H1 (cell line): ENCODE measurements around the gene ADGRB3. TPM values are rescaled to one million over a fixed set of nuclear protein-coding genes. Genes with fewer than 3 reads are reported as not detected.

Experiments used
- CTCF ChIA-PET: fragments of 300-600 bp; sonication (Branson Sonifier 250); formaldehyde crosslinking; loops from one replicate; lab custom pipeline; 2021; ENCODE audit not compliant: partially characterized antibody; lab: Charles Lee
- POLR2A ChIA-PET: fragments of 300-600 bp; sonication (Branson Sonifier 250); formaldehyde crosslinking; loops from one replicate; lab custom pipeline; 2021; ENCODE audit warnings: inconsistent platforms; ENCODE audit not compliant: partially characterized antibody; lab: Charles Lee
- DNase-seq, 2 experiments: peaks; one replicate each; pipeline versions ENCODE4 v3.0.0 to v3.0.0-alpha.2; 2010 to 2022; ENCODE audit warnings: low spot score in 2 of 2, low read depth in 1 of 2, mixed read lengths in 1 of 2
- FAIRE-seq: peaks from 2 replicates; lab custom pipeline; 2011; peaks lifted over from hg19 to GRCh38; lab: Jason Lieb, UNC
- H2AFZ ChIP-seq: 2 replicates; pipeline ENCODE4 v1.8.1; 2012; ENCODE audit warnings: low read length, inconsistent platforms
- H2AK5ac ChIP-seq: 2 replicates; pipeline ENCODE4 v1.6.1; 2013; ENCODE audit warnings: low read depth, low read length
- H2BK120ac ChIP-seq: replicated peaks from 2 replicates; pipeline ENCODE3; 2013; ENCODE audit warnings: low read depth, low read length, inconsistent platforms
- H2BK12ac ChIP-seq: 2 replicates; pipeline ENCODE4 v1.6.1; 2013; ENCODE audit warnings: low read depth, low read length
- H2BK15ac ChIP-seq: 2 replicates; pipeline ENCODE4 v1.6.1; 2013; ENCODE audit warnings: low read length
- H2BK20ac ChIP-seq: 2 replicates; pipeline ENCODE4 v1.6.1; 2013; ENCODE audit warnings: low read length
- H2BK5ac ChIP-seq: 2 replicates; pipeline ENCODE4 v1.6.1; 2013; ENCODE audit warnings: low read depth, low read length
- H3K14ac ChIP-seq: 2 replicates; pipeline ENCODE4 v1.6.1; 2013; ENCODE audit warnings: inconsistent platforms; ENCODE audit not compliant: insufficient read length
- H3K18ac ChIP-seq: 2 replicates; pipeline ENCODE4 v1.6.1; 2013; ENCODE audit warnings: low read length; ENCODE audit errors: extremely low read depth
- H3K23ac ChIP-seq: 2 replicates; pipeline ENCODE4 v1.6.1; 2013; ENCODE audit warnings: inconsistent platforms; ENCODE audit not compliant: insufficient read length
- H3K23me2 ChIP-seq: 2 replicates; pipeline ENCODE4 v1.6.1; 2013; ENCODE audit warnings: low read depth, low read length
- H3K27ac ChIP-seq: 2 replicates; pipeline ENCODE4 v1.6.1; 2011; ENCODE audit warnings: low read depth, low read length, inconsistent platforms
- H3K27me3 ChIP-seq, 4 experiments: replicated peaks in 1 of 4; 1 replicate in 1 of 4; 2 replicates in 3 of 4; pipeline versions ENCODE4 v1.6.1 to v1.8.1; 2011 to 2013; ENCODE audit warnings: low read length in 3 of 4, mild to moderate bottlenecking in 3 of 4, inconsistent platforms in 2 of 4, mixed read lengths in 2 of 4, moderate library complexity in 1 of 4; ENCODE audit not compliant: control insufficient read depth in 3 of 4, insufficient read depth in 3 of 4; ENCODE audit errors: extremely low read depth in 1 of 4
- H3K36me3 ChIP-seq, 4 experiments: 2 replicates each; pipeline versions ENCODE4 v1.6.1 to v1.8.1; 2011 to 2013; ENCODE audit warnings: mild to moderate bottlenecking in 4 of 4, low read length in 3 of 4, moderate library complexity in 2 of 4, control low read depth in 1 of 4, inconsistent platforms in 1 of 4; ENCODE audit not compliant: insufficient read depth in 4 of 4, control insufficient read depth in 2 of 4
- H3K4ac ChIP-seq: replicated peaks from 2 replicates; pipeline ENCODE3; 2013; ENCODE audit warnings: low read length, low read depth, mixed read lengths, inconsistent platforms; ENCODE audit not compliant: insufficient read length
- H3K4me1 ChIP-seq, 4 experiments: replicated peaks in 1 of 4; 1 replicate in 1 of 4; 2 replicates in 3 of 4; pipeline versions ENCODE4 v1.6.1 to v1.8.1; 2011 to 2013; ENCODE audit warnings: low read length in 3 of 4, inconsistent platforms in 2 of 4, mixed read lengths in 1 of 4; ENCODE audit not compliant: insufficient read depth in 4 of 4, control insufficient read depth in 3 of 4
- H3K4me2 ChIP-seq, 2 experiments: 2 replicates each; pipeline versions ENCODE4 v1.6.1 to v1.8.1; 2011 to 2013; ENCODE audit warnings: low read depth in 2 of 2, low read length in 2 of 2, control low read depth in 1 of 2, inconsistent platforms in 1 of 2, mild to moderate bottlenecking in 1 of 2; ENCODE audit not compliant: insufficient read depth in 1 of 2
- H3K4me3 ChIP-seq, 4 experiments: fragments of 200-600, 300-600 bp in 1 of 4; sonication (generic), shearing (Covaris generic), sonication (Bioruptor Twin) in 1 of 4; 2 replicates each; pipeline versions ENCODE4 v1.5.1 to v1.8.1; 2011 to 2016; ENCODE audit warnings: low read length in 4 of 4, low read depth in 3 of 4, control low read depth in 2 of 4, inconsistent platforms in 2 of 4, mild to moderate bottlenecking in 2 of 4, mixed read lengths in 1 of 4, moderate library complexity in 1 of 4; ENCODE audit not compliant: insufficient read depth in 2 of 4; ENCODE audit errors: extremely low read depth in 1 of 4
- H3K56ac ChIP-seq: replicated peaks from 2 replicates; pipeline ENCODE3; 2013; ENCODE audit warnings: low read depth, mild to moderate bottlenecking, mixed read lengths, low read length, inconsistent platforms; ENCODE audit not compliant: insufficient read length
- H3K79me1 ChIP-seq: 2 replicates; pipeline ENCODE4 v1.6.1; 2013; ENCODE audit warnings: low read depth, low read length, control low read depth
- H3K79me2 ChIP-seq, 2 experiments: 2 replicates each; pipeline versions ENCODE4 v1.6.1 to v1.8.1; 2012 to 2013; ENCODE audit warnings: low read length in 2 of 2, mild to moderate bottlenecking in 2 of 2, inconsistent platforms in 1 of 2; ENCODE audit not compliant: insufficient read depth in 2 of 2, control insufficient read depth in 1 of 2
- H3K9ac ChIP-seq, 4 experiments: replicated peaks in 1 of 4; 1 replicate in 1 of 4; 2 replicates in 3 of 4; pipeline versions ENCODE4 v1.6.1 to v1.8.1; 2011 to 2013; ENCODE audit warnings: low read depth in 3 of 4, low read length in 3 of 4, control low read depth in 2 of 4, mild to moderate bottlenecking in 2 of 4, moderate library complexity in 2 of 4, inconsistent platforms in 1 of 4; ENCODE audit errors: extremely low read depth in 1 of 4
- H3K9me3 ChIP-seq, 2 experiments: 2 replicates each; pipeline versions ENCODE4 v1.6.1 to v1.8.1; 2012 to 2013; ENCODE audit warnings: mild to moderate bottlenecking in 2 of 2, moderate library complexity in 2 of 2, control low read depth in 1 of 2, inconsistent platforms in 1 of 2, low read depth in 1 of 2, low read length in 1 of 2, mixed read lengths in 1 of 2; ENCODE audit not compliant: insufficient read depth in 2 of 2
- H4K20me1 ChIP-seq, 2 experiments: replicated peaks in 1 of 2; 2 replicates each; pipeline versions ENCODE3 to v1.8.1; 2011 to 2013; ENCODE audit warnings: inconsistent platforms in 2 of 2, low read length in 2 of 2, mild to moderate bottlenecking in 1 of 2; ENCODE audit not compliant: insufficient read depth in 2 of 2, control insufficient read depth in 1 of 2
- H4K5ac ChIP-seq: 2 replicates; pipeline ENCODE4 v1.6.1; 2013; ENCODE audit warnings: low read length, low read depth, mixed read lengths, inconsistent platforms; ENCODE audit not compliant: insufficient read length
- H4K8ac ChIP-seq: 2 replicates; pipeline ENCODE4 v1.8.0; 2013; ENCODE audit warnings: mild to moderate bottlenecking, moderate library complexity, low read length, inconsistent platforms; ENCODE audit not compliant: insufficient read depth; ENCODE audit errors: extremely low read depth
- H4K91ac ChIP-seq: replicated peaks from 2 replicates; pipeline ENCODE3; 2013; ENCODE audit warnings: low read length, mixed read lengths, inconsistent platforms; ENCODE audit not compliant: insufficient read length
- EZH2 ChIP-seq: fragments of 200-600 bp; sonication (generic); IDR thresholded peaks from 2 replicates; pipeline ENCODE4 v1.7.1; 2012; ENCODE audit warnings: low read depth, mild to moderate bottlenecking, moderate library complexity, low read length, inconsistent platforms; ENCODE audit not compliant: severe bottlenecking
- HDAC2 ChIP-seq, 2 experiments: fragments of 300-600 bp in 1 of 2; sonication (generic) in 1 of 2; IDR thresholded peaks; 2 replicates each; pipeline ENCODE4 v1.6.1; 2011 to 2012; ENCODE audit warnings: low read depth in 2 of 2, low read length in 2 of 2, mild to moderate bottlenecking in 2 of 2, moderate library complexity in 2 of 2, borderline replicate concordance in 1 of 2, inconsistent platforms in 1 of 2
- JUN ChIP-seq: IDR thresholded peaks from 2 replicates; pipeline ENCODE4 v1.6.1; 2011; ENCODE audit warnings: low read depth, mild to moderate bottlenecking, improper control_type of control experiment, low read length
- KDM1A ChIP-seq: fragments of 200-600, 300-600 bp; sonication (generic); IDR thresholded peaks from 2 replicates; pipeline ENCODE4 v1.7.1; 2016; ENCODE audit warnings: mild to moderate bottlenecking, low read length, borderline replicate concordance
- POLR2A ChIP-seq, 2 experiments: IDR thresholded peaks; 1 replicate in 1 of 2; 2 replicates in 1 of 2; pipeline ENCODE4 v1.6.1; 2011; ENCODE audit warnings: low read depth in 2 of 2, low read length in 2 of 2, mild to moderate bottlenecking in 2 of 2; ENCODE audit errors: control extremely low read depth in 1 of 2
- RNF2 ChIP-seq: fragments of 200-900, 300-1000 bp; sonication (generic); IDR thresholded peaks from 2 replicates; pipeline ENCODE4 v1.7.1; 2016; ENCODE audit warnings: borderline replicate concordance, low read depth, mild to moderate bottlenecking, antibody characterized with exemption, low read length; ENCODE audit not compliant: poor library complexity, severe bottlenecking; ENCODE audit errors: missing control alignments
- SAP30 ChIP-seq: fragments of 300-600 bp; sonication (generic); IDR thresholded peaks from 2 replicates; pipeline ENCODE4 v1.7.1; 2012; ENCODE audit warnings: low read length, moderate library complexity, mild to moderate bottlenecking, inconsistent platforms; ENCODE audit not compliant: insufficient read depth, insufficient replicate concordance
- SIRT6 ChIP-seq: IDR thresholded peaks from one replicate; pipeline ENCODE4 v1.7.1; 2012; ENCODE audit warnings: low read length, inconsistent platforms
- YY1 ChIP-seq: IDR thresholded peaks from 2 replicates; pipeline ENCODE4 v1.6.1; 2011; ENCODE audit warnings: low read depth, mild to moderate bottlenecking, low read length
- ZNF274 ChIP-seq: IDR thresholded peaks from 2 replicates; pipeline ENCODE4 v1.7.0; 2012; ENCODE audit warnings: low read length, borderline replicate concordance; ENCODE audit errors: extremely low read depth
- polyA plus RNA-seq, 7 experiments: library from polyadenylated mRNA; depleted of rRNA in 3 of 7; stranded (reverse) in 5 of 7; unstranded in 2 of 7; fragments of >200 nt in 5 of 7; fragments of 200-250 nt in 2 of 7; gene quantifications; 1 replicate in 5 of 7; 2 replicates in 1 of 7; 4 replicates in 1 of 7; pipeline versions ENCODE4 v1.2.1 to v1.2.3, GENCODE V29; 2011 to 2013; ENCODE audit warnings: missing spikeins in 2 of 7, mixed read lengths in 2 of 7
- total RNA-seq: library from RNA; stranded (reverse); fragmentation: NEBNext Ultra II Directional; extraction: Animal tissue kit (Norgen Biotek cat#: 25700); gene quantifications from 2 replicates; pipeline ENCODE4 v1.2.1, GENCODE V29; 2021

The ADGRB3 gene
- total and polyA plus RNA-seq, 2 of the 8 experiments (the other 6 are each of a cell fraction or from before 2014, with no cell fraction given), result 0.35 to 1.2 TPM

- TF ChIP-seq ZNF274, result no peak
- TF ChIP-seq YY1, result no peak
- TF ChIP-seq EZH2, result no peak
- no peak for TF ChIP-seq RNF2
- TF ChIP-seq POLR2A (IDR thresholded peaks at IDR 0.05; ENCODE audit: control extremely low read depth in 1 of 2, low read depth in 2 of 2, low read length in 2 of 2), result no peak
- no peak for TF ChIP-seq SIRT6
- no peak for TF ChIP-seq KDM1A
- no peak for TF ChIP-seq SAP30
- no peak for TF ChIP-seq JUN
- no peak for TF ChIP-seq HDAC2 (IDR thresholded peaks at IDR 0.05; ENCODE audit: borderline replicate concordance in 1 of 2, low read depth in 2 of 2, low read length in 2 of 2)
Measured at GRCh38 chr6:69122407-69122773, 487.3 kb downstream of the ADGRB3 start.

More at GRCh38 chr6:69122407-69122773, 487.3 kb downstream of the ADGRB3 start:
- Histone ChIP-seq H3K23me2 (no peaks in the 10 kb centered on the region), H3K27me3 (no peaks in the 10 kb centered on the region), H3K4ac (no peak overlapping the region), H4K91ac (no peak overlapping the region), H2BK12ac (no peak overlapping the region), H3K14ac (no peak overlapping the region), H2AK5ac (no peak overlapping the region), H4K8ac (no peak overlapping the region), H3K27ac (no peak overlapping the region), H2BK5ac (no peak overlapping the region), H3K56ac (no peak overlapping the region), H4K20me1 (no peaks in the 10 kb centered on the region), H3K79me1 (no peaks in the 10 kb centered on the region), H4K5ac (no peak overlapping the region), H2AFZ (no peak overlapping the region), H3K9me3 (peaks cover 0 to 14% of the 10 kb centered on the region in 2 experiments; a peak in 3 of 4 replicates), H2BK120ac (no peak overlapping the region), H3K79me2 (no peaks in the 10 kb centered on the region), H3K23ac (no peak overlapping the region), H3K4me1 (peaks cover 0 to 3% (median 0%) of the 10 kb centered on the region in 4 experiments; a peak in 1 of 7 replicates), H3K9ac (no peak overlapping the region), H2BK20ac (no peak overlapping the region), H3K4me3 (no peak overlapping the region), H3K4me2 (no peak overlapping the region), H2BK15ac (no peak overlapping the region), H3K36me3 (peaks cover 0 to 8% (median 0%) of the 10 kb centered on the region in 4 experiments; a peak in 1 of 8 replicates), H3K18ac (no peak overlapping the region)
- CTCF ChIA-PET, result no interaction called here
- DNase-seq (no peak), FAIRE-seq (no peak)
- POLR2A ChIA-PET, result no interaction called here
